ENCODE results near the gene C3orf18.

C3orf18 gene

GRCh38 chr3:50610181-50610971 is 42.8 kb upstream of the C3orf18 start:
- Histone ChIP-seq H3K4me3 (ENCODE audit: low read depth in 1 of 5, low read length in 5 of 5) (peak overlapping the region; percentile 76 to 88 (median 79)), H3K9me3 (ENCODE audit: control insufficient read depth in 5 of 5, low read length in 5 of 5) (no peaks in the 10 kb centered on the region), H3K36me3 (ENCODE audit: control insufficient read depth in 5 of 5, insufficient read depth in 5 of 5, low read length in 5 of 5) (peaks cover 0 to 31% (median 25%) of the 10 kb centered on the region in 5 donors), H3K4me1 (ENCODE audit: control insufficient read depth in 5 of 5, insufficient read depth in 5 of 5, low read length in 5 of 5) (peaks cover 10 to 86% (median 79%) of the 10 kb centered on the region in 5 donors), H3K27ac (ENCODE audit: low read depth, low read length) (peak overlapping the region; percentile 80), H3K9ac (ENCODE audit: low read length in 5 of 5) (peak overlapping the region; percentile 82 to 93 (median 86)), H3K27me3 (ENCODE audit: control insufficient read depth in 5 of 5, insufficient read depth in 4 of 5, low read length in 5 of 5) (no peaks in the 10 kb centered on the region)

- Histone ChIP-seq H3K27me3 (ENCODE audit: control insufficient read depth in 5 of 5, insufficient read depth in 4 of 5, low read length in 5 of 5) (no peaks in the 10 kb centered on the region), H3K9ac (ENCODE audit: low read length in 5 of 5) (peak overlapping the region in 4 of 5 donors; percentile 44 to 93 (median 88)), H3K9me3 (ENCODE audit: control insufficient read depth in 5 of 5, low read length in 5 of 5) (no peaks in the 10 kb centered on the region), H3K4me1 (ENCODE audit: control insufficient read depth in 5 of 5, insufficient read depth in 5 of 5, low read length in 5 of 5) (peaks cover 13 to 93% (median 83%) of the 10 kb centered on the region in 5 donors), H3K27ac (ENCODE audit: low read depth, low read length) (peak overlapping the region; percentile 80), H3K4me3 (ENCODE audit: low read depth in 1 of 5, low read length in 5 of 5) (peak overlapping the region; percentile 76 to 88 (median 79)), H3K36me3 (ENCODE audit: control insufficient read depth in 5 of 5, insufficient read depth in 5 of 5, low read length in 5 of 5) (peaks cover 0 to 37% (median 28%) of the 10 kb centered on the region in 5 donors)
Observed at GRCh38 chr3:50609763-50610085, 42.2 kb upstream of the C3orf18 start.

GRCh38 chr3:50609071-50609762 is 41.7 kb upstream of the C3orf18 start:
- peak overlapping the region; percentile 80 for H3K27ac ChIP-seq (ENCODE audit: low read depth, low read length)
- no peaks in the 10 kb centered on the region for H3K9me3 ChIP-seq (ENCODE audit: control insufficient read depth in 5 of 5, low read length in 5 of 5)
- H3K27me3 ChIP-seq (ENCODE audit: control insufficient read depth in 5 of 5, insufficient read depth in 4 of 5, low read length in 5 of 5), result no peaks in the 10 kb centered on the region
- peak overlapping the region; percentile 76 to 88 (median 79) for H3K4me3 ChIP-seq (ENCODE audit: low read depth in 1 of 5, low read length in 5 of 5)
- peaks cover 14 to 95% (median 86%) of the 10 kb centered on the region in 5 donors for H3K4me1 ChIP-seq (ENCODE audit: control insufficient read depth in 5 of 5, insufficient read depth in 5 of 5, low read length in 5 of 5)
- H3K36me3 ChIP-seq (ENCODE audit: control insufficient read depth in 5 of 5, insufficient read depth in 5 of 5, low read length in 5 of 5), result peaks cover 0 to 42% (median 33%) of the 10 kb centered on the region in 5 donors
- H3K9ac ChIP-seq (ENCODE audit: low read length in 5 of 5), result peak overlapping the region in 4 of 5 donors; percentile 14 to 93 (median 47)

- Histone ChIP-seq H3K9ac (ENCODE audit: low read length in 5 of 5) (peak overlapping the region in 2 of 5 donors; percentile 16 to 93), H3K9me3 (ENCODE audit: control insufficient read depth in 5 of 5, low read length in 5 of 5) (no peaks in the 10 kb centered on the region), H3K27me3 (ENCODE audit: control insufficient read depth in 5 of 5, insufficient read depth in 4 of 5, low read length in 5 of 5) (no peaks in the 10 kb centered on the region), H3K4me3 (ENCODE audit: low read depth in 1 of 5, low read length in 5 of 5) (peak overlapping the region in 3 of 5 donors; percentile 7 to 78 (median 22)), H3K36me3 (ENCODE audit: control insufficient read depth in 5 of 5, insufficient read depth in 5 of 5, low read length in 5 of 5) (peaks cover 0 to 48% (median 33%) of the 10 kb centered on the region in 5 donors), H3K27ac (ENCODE audit: low read depth, low read length) (peak overlapping the region; percentile 80), H3K4me1 (ENCODE audit: control insufficient read depth in 5 of 5, insufficient read depth in 5 of 5, low read length in 5 of 5) (peaks cover 14 to 95% (median 81%) of the 10 kb centered on the region in 5 donors)
Observed at GRCh38 chr3:50608278-50608677, 40.7 kb upstream of the C3orf18 start.

GRCh38 chr3:50607271-50608091 is 39.9 kb upstream of the C3orf18 start:
- peak overlapping the region in 1 of 5 donors; percentile 16 for H3K9ac ChIP-seq (ENCODE audit: low read length in 5 of 5)

GRCh38 chr3:50606596-50606995 is 39.0 kb upstream of the C3orf18 start:
- Histone ChIP-seq H3K9me3 (ENCODE audit: control insufficient read depth in 5 of 5, low read length in 5 of 5) (peaks cover 0 to 2% (median 0%) of the 10 kb centered on the region in 5 donors), H3K4me3 (ENCODE audit: low read depth in 1 of 5, low read length in 5 of 5) (peak overlapping the region in 1 of 5 donors; percentile 0), H3K36me3 (ENCODE audit: control insufficient read depth in 5 of 5, insufficient read depth in 5 of 5, low read length in 5 of 5) (peaks cover 0 to 48% (median 33%) of the 10 kb centered on the region in 5 donors), H3K4me1 (ENCODE audit: control insufficient read depth in 5 of 5, insufficient read depth in 5 of 5, low read length in 5 of 5) (peaks cover 25 to 99% (median 84%) of the 10 kb centered on the region in 5 donors), H3K9ac (ENCODE audit: low read length in 5 of 5) (peak overlapping the region in 1 of 5 donors; percentile 49), H3K27ac (ENCODE audit: low read depth, low read length) (peak overlapping the region; percentile 99), H3K27me3 (ENCODE audit: control insufficient read depth in 5 of 5, insufficient read depth in 4 of 5, low read length in 5 of 5) (peaks cover 0 to 4% (median 0%) of the 10 kb centered on the region in 5 donors)

More at GRCh38 chr3:50607271-50608091, 39.9 kb upstream of the C3orf18 start:
- H3K27ac ChIP-seq (ENCODE audit: low read depth, low read length), result peak overlapping the region; percentile 99
- peaks cover 0 to 48% (median 33%) of the 10 kb centered on the region in 5 donors for H3K36me3 ChIP-seq (ENCODE audit: control insufficient read depth in 5 of 5, insufficient read depth in 5 of 5, low read length in 5 of 5)
- H3K4me3 ChIP-seq (ENCODE audit: low read depth in 1 of 5, low read length in 5 of 5), result peak overlapping the region in 2 of 5 donors; percentile 22 to 52
- H3K4me1 ChIP-seq (ENCODE audit: control insufficient read depth in 5 of 5, insufficient read depth in 5 of 5, low read length in 5 of 5), result peaks cover 16 to 94% (median 81%) of the 10 kb centered on the region in 5 donors
- no peaks in the 10 kb centered on the region for H3K9me3 ChIP-seq (ENCODE audit: control insufficient read depth in 5 of 5, low read length in 5 of 5)
- no peaks in the 10 kb centered on the region for H3K27me3 ChIP-seq (ENCODE audit: control insufficient read depth in 5 of 5, insufficient read depth in 4 of 5, low read length in 5 of 5)

- peaks cover 0 to 6% (median 0%) of the 10 kb centered on the region in 5 donors for H3K27me3 ChIP-seq (ENCODE audit: control insufficient read depth in 5 of 5, insufficient read depth in 4 of 5, low read length in 5 of 5)
- H3K36me3 ChIP-seq (ENCODE audit: control insufficient read depth in 5 of 5, insufficient read depth in 5 of 5, low read length in 5 of 5), result peaks cover 0 to 48% (median 33%) of the 10 kb centered on the region in 5 donors
- H3K9me3 ChIP-seq (ENCODE audit: control insufficient read depth in 5 of 5, low read length in 5 of 5), result peaks cover 0 to 3% (median 0%) of the 10 kb centered on the region in 5 donors
- H3K4me3 ChIP-seq (ENCODE audit: low read depth in 1 of 5, low read length in 5 of 5), result no peak overlapping the region
- peak overlapping the region; percentile 99 for H3K27ac ChIP-seq (ENCODE audit: low read depth, low read length)
- H3K4me1 ChIP-seq (ENCODE audit: control insufficient read depth in 5 of 5, insufficient read depth in 5 of 5, low read length in 5 of 5), result peaks cover 31 to 100% (median 84%) of the 10 kb centered on the region in 5 donors
- H3K9ac ChIP-seq (ENCODE audit: low read length in 5 of 5), result peak overlapping the region in 2 of 5 donors; percentile 5 to 49
Observed at GRCh38 chr3:50605901-50606326, 38.4 kb upstream of the C3orf18 start.

GRCh38 chr3:50604628-50605588 is 37.4 kb upstream of the C3orf18 start:
- Histone ChIP-seq H3K27ac (ENCODE audit: low read depth, low read length) (peak overlapping the region; percentile 99), H3K4me3 (ENCODE audit: low read depth in 1 of 5, low read length in 5 of 5) (peak overlapping the region in 1 of 5 donors; percentile 32), H3K4me1 (ENCODE audit: control insufficient read depth in 5 of 5, insufficient read depth in 5 of 5, low read length in 5 of 5) (peaks cover 28 to 100% (median 84%) of the 10 kb centered on the region in 5 donors), H3K9me3 (ENCODE audit: control insufficient read depth in 5 of 5, low read length in 5 of 5) (peaks cover 0 to 3% (median 0%) of the 10 kb centered on the region in 5 donors), H3K27me3 (ENCODE audit: control insufficient read depth in 5 of 5, insufficient read depth in 4 of 5, low read length in 5 of 5) (peaks cover 0 to 6% (median 0%) of the 10 kb centered on the region in 5 donors), H3K9ac (ENCODE audit: low read length in 5 of 5) (peak overlapping the region in 2 of 5 donors; percentile 20 to 57), H3K36me3 (ENCODE audit: control insufficient read depth in 5 of 5, insufficient read depth in 5 of 5, low read length in 5 of 5) (peaks cover 0 to 48% (median 33%) of the 10 kb centered on the region in 5 donors)
